CD4-positive, alpha-beta T cell treated with Interleukin-6 at 100 ng/mL for 8 hours (primary cell): ENCODE results near the gene LCN1.

Experiments
- DNase-seq: peaks from one replicate; pipeline ENCODE4 v3.0.0-alpha.2; 2020; ENCODE audit warnings: mixed read lengths, low spot score

The LCN1 gene

GRCh38 chr9:135520916-135521607 lies at the start of gene LCN1:
Gene LCN1, plus strand, starts transcription at chr9:135521440. Its CDS starts 58 bp downstream, at chr9:135521498.
- DNase-seq: no peak

- DNase-seq: no peak
Measured at GRCh38 chr9:135471791-135472640, 49.2 kb upstream of the LCN1 start.

GRCh38 chr9:135473972-135474543 lies 47.2 kb upstream of the LCN1 start:
- no peak for DNase-seq

- DNase-seq: no peak
Measured at GRCh38 chr9:135474915-135475314, 46.3 kb upstream of the LCN1 start.

- DNase-seq: no peak
Measured at GRCh38 chr9:135476561-135477355, 44.5 kb upstream of the LCN1 start.

GRCh38 chr9:135478191-135478590 lies 43.0 kb upstream of the LCN1 start:
- DNase-seq: no peak

GRCh38 chr9:135478829-135479468 lies 42.3 kb upstream of the LCN1 start:
- no peak for DNase-seq

GRCh38 chr9:135479469-135480052 lies 41.7 kb upstream of the LCN1 start, which contains the start of gene PPP1R26:
Gene PPP1R26, plus strand, starts transcription at chr9:135479782. Its CDS starts 4,729 bp downstream, at chr9:135484511.
- no peak for DNase-seq

GRCh38 chr9:135480071-135480939 lies 40.9 kb upstream of the LCN1 start:
- no peak for DNase-seq

GRCh38 chr9:135480940-135481310 lies 40.3 kb upstream of the LCN1 start:
- no peak for DNase-seq

- DNase-seq: no peak
Measured at GRCh38 chr9:135482015-135482754, 39.1 kb upstream of the LCN1 start.

- DNase-seq: no peak
Measured at GRCh38 chr9:135484460-135485277, 36.6 kb upstream of the LCN1 start.

GRCh38 chr9:135485385-135485784 lies 35.9 kb upstream of the LCN1 start:
- no peak for DNase-seq

- DNase-seq: no peak
Measured at GRCh38 chr9:135485832-135486231, 35.4 kb upstream of the LCN1 start.

GRCh38 chr9:135486267-135487065 lies 34.8 kb upstream of the LCN1 start:
- no peak for DNase-seq

- DNase-seq: no peak
Measured at GRCh38 chr9:135487281-135488012, 33.8 kb upstream of the LCN1 start.

GRCh38 chr9:135488013-135488330 lies 33.3 kb upstream of the LCN1 start:
- no peak for DNase-seq
